Liver (tissue), 9 donors: ENCODE measurements around the gene DPM2. TPM values are rescaled to one million over a fixed set of nuclear protein-coding genes. Genes with fewer than 3 reads are reported as not detected.

ENCODE experiments used
- DNase-seq: peaks from one replicate; pipeline ENCODE4 v3.0.0-alpha.2; 2017; ENCODE audit warnings: low spot score
- H3K27ac ChIP-seq, 2 donors: one replicate each; pipeline ENCODE4 v1.7.0; 2013; ENCODE audit warnings: inconsistent platforms in 2 of 2, low read length in 2 of 2, control low read depth in 1 of 2, low read depth in 1 of 2, mild to moderate bottlenecking in 1 of 2
- H3K27me3 ChIP-seq, 4 donors: one replicate each; pipeline versions ENCODE4 v1.6.1 to v1.7.0; 2013; ENCODE audit warnings: low read length in 3 of 4, inconsistent platforms in 1 of 4, mild to moderate bottlenecking in 1 of 4, moderate library complexity in 1 of 4; ENCODE audit not compliant: control insufficient read depth in 4 of 4, insufficient read depth in 4 of 4
- H3K36me3 ChIP-seq, 4 donors: one replicate each; pipeline versions ENCODE4 v1.6.1 to v1.7.0; 2013; ENCODE audit warnings: low read length in 3 of 4, mild to moderate bottlenecking in 3 of 4, low read depth in 1 of 4, moderate library complexity in 1 of 4; ENCODE audit not compliant: control insufficient read depth in 4 of 4, insufficient read depth in 3 of 4
- H3K4me1 ChIP-seq, 4 donors: one replicate each; pipeline versions ENCODE4 v1.6.1 to v1.7.0; 2013; ENCODE audit warnings: low read length in 3 of 4, mild to moderate bottlenecking in 3 of 4, moderate library complexity in 1 of 4; ENCODE audit not compliant: control insufficient read depth in 4 of 4, insufficient read depth in 4 of 4
- H3K4me3 ChIP-seq, 3 donors: one replicate each; pipeline versions ENCODE4 v1.6.1 to v1.7.0; 2013; ENCODE audit warnings: low read length in 3 of 3, control low read depth in 1 of 3, low read depth in 1 of 3, mild to moderate bottlenecking in 1 of 3
- H3K9ac ChIP-seq, 2 donors: one replicate each; pipeline ENCODE4 v1.7.0; 2013; ENCODE audit warnings: low read length in 2 of 2, mild to moderate bottlenecking in 2 of 2, moderate library complexity in 2 of 2, control low read depth in 1 of 2, low read depth in 1 of 2
- H3K9me3 ChIP-seq, 4 donors: one replicate each; pipeline versions ENCODE4 v1.6.1 to v1.7.0; 2013; ENCODE audit warnings: low read length in 3 of 4; ENCODE audit not compliant: control insufficient read depth in 4 of 4
- CTCF ChIP-seq: fragments of 150-350 bp; IDR thresholded peaks from 2 replicates; pipeline ENCODE4 v1.5.1; 2017; ENCODE audit warnings: improper control_type of control experiment, low read depth, low read length; ENCODE audit not compliant: missing input control
- EGR1 ChIP-seq, 2 donors: IDR thresholded peaks; 2 replicates each; pipeline ENCODE4 v1.6.1; 2016 to 2018; ENCODE audit warnings: antibody characterized with exemption in 2 of 2, low read depth in 2 of 2
- FOXA1 ChIP-seq: IDR thresholded peaks from 2 replicates; pipeline ENCODE4 v1.6.1; 2016; ENCODE audit warnings: antibody characterized with exemption
- FOXA2 ChIP-seq: IDR thresholded peaks from 2 replicates; pipeline ENCODE4 v1.6.1; 2016; ENCODE audit warnings: antibody characterized with exemption
- GABPA ChIP-seq, 2 donors: IDR thresholded peaks in 1 of 2; conservative IDR thresholded peaks in 1 of 2; 2 replicates each; pipeline ENCODE4 v1.6.1; 2016; ENCODE audit warnings: antibody characterized with exemption in 2 of 2, mild to moderate bottlenecking in 1 of 2, moderate library complexity in 1 of 2
- HNF4A ChIP-seq, 2 donors: conservative IDR thresholded peaks; 2 replicates each; pipeline ENCODE4 v1.6.1; 2016; ENCODE audit warnings: antibody characterized with exemption in 2 of 2, mild to moderate bottlenecking in 2 of 2
- HNF4G ChIP-seq: IDR thresholded peaks from 2 replicates; pipeline ENCODE4 v1.6.1; 2016; ENCODE audit warnings: antibody characterized with exemption
- JUND ChIP-seq, 2 donors: IDR thresholded peaks; 2 replicates each; pipeline ENCODE4 v1.6.1; 2016; ENCODE audit warnings: antibody characterized with exemption in 2 of 2
- MAX ChIP-seq: IDR thresholded peaks from 2 replicates; pipeline ENCODE4 v1.6.1; 2016; ENCODE audit warnings: antibody characterized with exemption
- NR2F2 ChIP-seq: IDR thresholded peaks from 2 replicates; pipeline ENCODE4 v1.6.1; 2016; ENCODE audit warnings: antibody characterized with exemption
- RAD21 ChIP-seq, 2 donors: IDR thresholded peaks; 2 replicates each; pipeline ENCODE4 v1.6.1; 2016; ENCODE audit warnings: antibody characterized with exemption in 2 of 2, mild to moderate bottlenecking in 2 of 2
- RXRA ChIP-seq, 2 donors: IDR thresholded peaks; 2 replicates each; pipeline ENCODE4 v1.6.1; 2017 to 2018; ENCODE audit warnings: antibody characterized with exemption in 2 of 2, mild to moderate bottlenecking in 1 of 2
- SP1 ChIP-seq: IDR thresholded peaks from 2 replicates; pipeline ENCODE4 v1.6.1; 2018; ENCODE audit warnings: antibody characterized with exemption, mild to moderate bottlenecking
- TAF1 ChIP-seq: conservative IDR thresholded peaks from 2 replicates; pipeline ENCODE4 v1.6.1; 2016; ENCODE audit warnings: antibody characterized with exemption, mild to moderate bottlenecking
- YY1 ChIP-seq: IDR thresholded peaks from 2 replicates; pipeline ENCODE4 v1.6.1; 2016; ENCODE audit warnings: antibody characterized with exemption, mild to moderate bottlenecking
- ZBTB33 ChIP-seq: IDR thresholded peaks from 2 replicates; pipeline ENCODE4 v1.6.1; 2016; ENCODE audit warnings: antibody characterized with exemption
- WGBS: extraction: QIAGEN DNeasy Blood & Tissue Kit; methylation state at CpG from one replicate; pipeline ENCODE4 v1.1.7; 2013; 5-methylcytosine and 5-hydroxymethylcytosine counted together
- polyA plus RNA-seq, 2 donors: library from polyadenylated mRNA; stranded (reverse) in 1 of 2; unstranded in 1 of 2; fragments of 200-250 nt in 1 of 2; fragments of >200 nt in 1 of 2; fragmentation: Nextera tagmentation in 1 of 2; extraction: Ambion mirVana in 1 of 2; gene quantifications; one replicate each; pipeline versions ENCODE4 v1.2.1 to v1.2.3, GENCODE V29; 2013 to 2015
- total RNA-seq, 2 donors: library from RNA; depleted of rRNA; stranded (reverse); fragments of >200 nt; gene quantifications; one replicate each; pipeline ENCODE4 v1.2.3, GENCODE V29; 2014
- TF ChIP-seq, protein P1 (sequence below): IDR thresholded peaks from 2 replicates; pipeline ENCODE4 v1.6.1; 2016; ENCODE audit warnings: antibody characterized with exemption, mild to moderate bottlenecking
- TF ChIP-seq, protein P2 (sequence below): IDR thresholded peaks from 2 replicates; pipeline ENCODE4 v1.6.1; 2016; ENCODE audit warnings: antibody characterized with exemption
- donor health status: healthy.
- donor health status: healthy.
- donor health status: healthy.
- donor health status: healthy.
- donor health status: healthy.

The DPM2 gene
- total and polyA plus RNA-seq, 4 donors, result 9.3 to 25.0 (median 22.0) TPM

- no peak for DNase-seq
- peak overlapping the region in 1 of 2 donors; percentile 37 for H3K9ac ChIP-seq
- H3K27ac ChIP-seq, result peak overlapping the region; percentile 58 to 88
These were observed 17.8 kb upstream of the DPM2 start for GRCh38 chr9:127955294-127956015.

More at GRCh38 chr9:127955294-127956015, 17.8 kb upstream of the DPM2 start:
- peaks cover 9 to 43% (median 30%) of the 10 kb centered on the region in 4 donors for H3K4me1 ChIP-seq
- H3K27me3 ChIP-seq, result no peaks in the 10 kb centered on the region
- no peaks in the 10 kb centered on the region for H3K9me3 ChIP-seq
- 31% methylated on average over 12 of the region's 12 CpGs for WGBS
- TF ChIP-seq HNF4G (no peak), EGR1 (IDR thresholded peaks at IDR 0.05; ENCODE audit: low read depth in 2 of 2) (peak in 1 of 2 donors; percentile 83), YY1 (peak; percentile 53), RAD21 (IDR thresholded peaks at IDR 0.05) (peak; percentile 73 to 89), JUND (IDR thresholded peaks at IDR 0.05) (peak; percentile 99 to 100), NR2F2 (peak; percentile 40), ZBTB33 (no peak), FOXA1 (peak; percentile 97), GABPA (IDR thresholded peaks at IDR 0.05 in 1 of 2, conservative IDR thresholded peaks at IDR 0.05 in 1 of 2) (peak in 1 of 2 donors; percentile 22), MAX (peak; percentile 87), FOXA2 (peak; percentile 98), TAF1 (no peak), SP1 (peak; percentile 58), CTCF (peak; percentile 76), HNF4A (conservative IDR thresholded peaks at IDR 0.05) (peak; percentile 65 to 78), RXRA (IDR thresholded peaks at IDR 0.05) (peak; percentile 60 to 90)
- TF ChIP-seq, protein P1, sequence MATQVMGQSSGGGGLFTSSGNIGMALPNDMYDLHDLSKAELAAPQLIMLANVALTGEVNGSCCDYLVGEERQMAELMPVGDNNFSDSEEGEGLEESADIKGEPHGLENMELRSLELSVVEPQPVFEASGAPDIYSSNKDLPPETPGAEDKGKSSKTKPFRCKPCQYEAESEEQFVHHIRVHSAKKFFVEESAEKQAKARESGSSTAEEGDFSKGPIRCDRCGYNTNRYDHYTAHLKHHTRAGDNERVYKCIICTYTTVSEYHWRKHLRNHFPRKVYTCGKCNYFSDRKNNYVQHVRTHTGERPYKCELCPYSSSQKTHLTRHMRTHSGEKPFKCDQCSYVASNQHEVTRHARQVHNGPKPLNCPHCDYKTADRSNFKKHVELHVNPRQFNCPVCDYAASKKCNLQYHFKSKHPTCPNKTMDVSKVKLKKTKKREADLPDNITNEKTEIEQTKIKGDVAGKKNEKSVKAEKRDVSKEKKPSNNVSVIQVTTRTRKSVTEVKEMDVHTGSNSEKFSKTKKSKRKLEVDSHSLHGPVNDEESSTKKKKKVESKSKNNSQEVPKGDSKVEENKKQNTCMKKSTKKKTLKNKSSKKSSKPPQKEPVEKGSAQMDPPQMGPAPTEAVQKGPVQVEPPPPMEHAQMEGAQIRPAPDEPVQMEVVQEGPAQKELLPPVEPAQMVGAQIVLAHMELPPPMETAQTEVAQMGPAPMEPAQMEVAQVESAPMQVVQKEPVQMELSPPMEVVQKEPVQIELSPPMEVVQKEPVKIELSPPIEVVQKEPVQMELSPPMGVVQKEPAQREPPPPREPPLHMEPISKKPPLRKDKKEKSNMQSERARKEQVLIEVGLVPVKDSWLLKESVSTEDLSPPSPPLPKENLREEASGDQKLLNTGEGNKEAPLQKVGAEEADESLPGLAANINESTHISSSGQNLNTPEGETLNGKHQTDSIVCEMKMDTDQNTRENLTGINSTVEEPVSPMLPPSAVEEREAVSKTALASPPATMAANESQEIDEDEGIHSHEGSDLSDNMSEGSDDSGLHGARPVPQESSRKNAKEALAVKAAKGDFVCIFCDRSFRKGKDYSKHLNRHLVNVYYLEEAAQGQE, result peak; percentile 45
- TF ChIP-seq, protein P2, sequence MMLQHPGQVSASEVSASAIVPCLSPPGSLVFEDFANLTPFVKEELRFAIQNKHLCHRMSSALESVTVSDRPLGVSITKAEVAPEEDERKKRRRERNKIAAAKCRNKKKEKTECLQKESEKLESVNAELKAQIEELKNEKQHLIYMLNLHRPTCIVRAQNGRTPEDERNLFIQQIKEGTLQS, result peak; percentile 98
- H3K36me3 ChIP-seq, result no peaks in the 10 kb centered on the region
- H3K4me3 ChIP-seq, result no peak overlapping the region
